LHCN-M2 (cell line): ENCODE measurements around the gene RNF40. TPM values are rescaled to one million over a fixed set of nuclear protein-coding genes. Genes with fewer than 3 reads are reported as not detected.

ENCODE experiments used
- DNase-seq: peaks from one replicate; pipeline ENCODE4 v3.0.0-alpha.2; 2012; ENCODE audit warnings: low read depth
- total RNA-seq: library from RNA; depleted of rRNA; stranded (reverse); fragments of >200 nt; gene quantifications from 2 replicates; pipeline ENCODE4 v1.2.3, GENCODE V29; 2014

RNF40 gene
- total RNA-seq, 1 experiment from 2014 or later = 105 TPM

DNA sequence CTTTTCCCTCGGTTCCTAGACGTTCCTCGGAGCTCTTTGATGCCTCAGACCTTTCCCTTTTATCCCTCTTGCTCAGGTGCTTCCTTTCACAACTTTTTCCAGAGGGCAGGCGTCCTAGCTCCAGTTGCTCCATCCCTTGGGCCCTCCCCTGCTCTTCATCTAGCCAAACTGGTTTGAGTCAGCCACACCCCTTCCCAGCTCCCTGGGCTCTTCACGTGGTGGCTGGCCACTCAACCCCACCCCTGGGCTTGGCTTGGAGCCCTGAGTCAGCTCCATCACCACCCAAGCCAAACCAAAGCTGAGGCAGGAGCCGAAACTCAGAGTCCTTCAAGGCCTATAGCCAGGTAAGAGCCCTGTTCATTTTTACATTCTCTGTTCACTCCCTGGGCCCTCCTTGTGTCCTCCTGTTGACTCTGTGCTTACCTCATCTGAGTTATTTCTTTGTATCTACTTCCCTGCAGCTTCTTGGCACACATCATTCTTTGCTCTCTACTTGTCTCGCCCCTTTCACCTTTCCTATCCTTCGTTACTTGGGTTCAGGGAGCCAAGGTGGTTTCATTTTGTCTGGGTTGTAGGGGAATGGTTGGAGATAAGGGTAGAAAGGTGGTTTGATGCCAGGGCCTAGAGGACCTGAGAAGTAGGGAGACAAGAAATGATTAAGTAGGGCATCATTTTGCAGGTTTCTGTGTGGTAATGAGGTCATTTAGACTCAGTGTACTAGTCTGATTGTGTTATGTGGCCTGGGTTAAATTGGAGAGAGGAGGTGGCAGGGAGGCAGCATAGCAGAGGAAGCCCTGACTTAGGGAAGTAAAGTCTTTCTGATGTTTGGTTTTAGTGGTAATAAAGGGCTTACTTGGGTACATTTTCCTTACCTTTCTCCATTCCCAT, 21.5 kb upstream of the RNF40 start:
- peak; percentile 82 for DNase-seq

DNA sequence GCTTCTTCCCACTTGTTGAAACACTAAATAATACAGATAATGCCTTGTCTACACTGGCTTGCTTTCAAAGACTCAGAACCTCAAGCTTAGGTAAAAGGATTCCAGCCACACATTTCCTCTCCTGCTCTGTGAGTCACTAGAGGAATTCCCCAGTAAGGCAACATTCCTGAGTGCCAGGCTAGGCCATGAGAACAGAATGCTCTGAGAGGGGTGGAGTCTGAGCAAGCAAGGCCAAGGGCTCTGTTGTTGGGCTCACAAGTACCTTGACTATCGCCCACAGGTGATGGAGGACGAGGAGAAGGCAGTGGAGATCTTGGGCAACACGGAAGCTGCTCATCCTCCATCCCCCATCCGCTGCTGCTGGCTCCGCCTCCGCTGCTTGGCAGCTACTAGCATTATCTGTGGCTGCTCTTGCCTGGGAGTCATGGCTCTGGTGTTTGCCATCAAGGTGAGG, 20.6 kb upstream of the RNF40 start:
- peak; percentile 84 for DNase-seq

DNA sequence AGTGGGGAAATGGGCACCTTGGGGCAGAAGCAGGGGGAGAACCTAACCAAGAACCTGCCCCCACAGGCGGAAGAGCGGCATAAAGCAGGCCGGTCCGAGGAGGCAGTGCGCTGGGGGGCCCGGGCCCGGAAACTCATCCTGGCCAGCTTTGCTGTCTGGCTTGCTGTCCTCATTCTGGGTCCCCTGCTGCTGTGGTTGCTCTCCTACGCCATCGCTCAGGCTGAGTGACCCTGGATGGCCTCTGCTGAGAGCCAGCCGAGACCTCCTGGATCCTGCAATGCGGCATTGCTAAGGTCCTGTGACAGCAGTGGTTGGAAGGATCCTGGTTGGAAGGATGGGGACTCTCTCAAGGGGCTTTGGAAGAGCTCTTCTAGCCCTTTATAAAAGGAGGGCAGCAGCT, 18.4 kb upstream of the RNF40 start:
- DNase-seq = no peak

DNA sequence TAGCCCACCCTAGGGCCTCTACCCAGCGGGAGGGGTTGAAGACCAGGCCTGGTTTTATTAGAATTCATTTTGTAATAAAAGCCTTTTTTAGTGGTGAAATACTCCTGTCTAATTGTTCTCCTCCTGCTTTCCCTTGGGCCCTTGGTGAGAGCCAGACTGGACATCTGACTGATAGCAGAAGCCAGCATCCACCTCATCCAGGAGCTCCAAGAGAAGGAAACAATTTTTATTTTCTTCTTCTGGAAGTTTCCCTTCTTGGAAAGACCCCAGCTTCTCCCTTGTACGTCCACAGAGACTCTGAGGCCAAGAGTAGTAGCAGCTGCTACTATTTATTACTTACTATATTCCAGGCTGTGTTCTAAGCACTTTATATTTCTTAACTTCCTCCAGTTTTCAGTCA, 17.9 kb upstream of the RNF40 start:
- DNase-seq = no peak

DNA sequence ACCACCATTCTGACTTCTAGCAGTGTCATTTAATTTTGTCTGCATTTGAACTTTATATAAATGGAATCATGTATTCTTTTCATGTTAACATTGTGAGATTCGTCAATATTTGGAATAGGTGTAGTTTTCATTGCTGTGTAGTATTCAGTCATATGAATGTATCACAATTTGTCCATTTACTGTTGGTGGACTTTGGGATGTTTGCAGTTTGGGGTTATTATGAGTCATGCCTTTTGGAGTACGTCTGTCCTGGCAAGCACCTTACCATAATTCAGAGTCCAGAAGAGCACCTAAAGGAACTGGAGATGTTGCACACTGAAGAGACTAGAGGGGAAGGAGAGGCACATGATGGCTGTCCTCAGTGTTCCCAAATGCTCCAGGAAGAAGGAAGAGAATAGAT, 17.0 kb upstream of the RNF40 start:
- DNase-seq = no peak

DNA sequence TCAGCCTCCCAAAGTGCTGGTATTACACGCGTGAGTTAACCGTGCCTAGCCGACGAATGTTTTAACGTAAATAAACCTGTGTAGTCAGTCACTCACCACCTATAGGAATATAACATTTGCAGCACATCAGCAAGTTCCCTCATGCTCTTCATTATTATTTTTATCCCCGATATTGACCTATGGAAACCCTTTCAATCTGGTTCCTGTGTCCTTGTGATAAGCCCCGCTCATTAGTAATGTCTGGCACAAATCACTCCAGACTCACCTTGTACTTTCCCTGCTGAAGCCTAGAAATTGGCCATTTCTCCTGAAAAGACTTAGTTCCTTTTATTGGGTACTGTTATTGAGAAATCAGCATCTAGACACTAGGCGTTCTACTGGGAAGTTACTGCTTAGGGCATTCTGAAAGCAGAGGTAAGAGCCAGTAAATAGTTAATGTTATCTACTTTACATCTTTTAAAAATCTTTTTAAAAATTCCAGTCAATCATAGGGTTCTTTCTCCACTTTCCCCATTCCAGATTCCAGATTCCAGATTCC, 15.4 kb upstream of the RNF40 start:
- DNase-seq = no peak

DNA sequence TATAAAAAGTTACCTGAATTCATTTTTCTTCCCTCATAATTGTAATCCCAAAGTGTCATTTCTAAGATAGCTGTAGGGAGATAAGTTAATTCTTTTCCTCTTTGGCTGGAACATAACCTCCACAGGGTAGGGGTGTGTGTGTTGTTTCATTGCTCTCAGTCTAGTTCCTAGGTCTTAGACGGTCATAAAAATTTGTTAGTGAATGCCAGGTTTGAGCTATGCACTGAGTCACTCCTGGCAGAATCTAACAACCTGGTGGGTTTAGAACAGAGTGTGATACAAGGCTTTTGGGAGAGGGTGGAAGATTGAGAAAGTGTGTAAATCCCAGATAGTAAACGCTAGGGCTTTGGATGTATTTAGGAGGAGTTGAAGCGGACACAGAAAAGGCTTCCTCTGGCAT, 14.8 kb upstream of the RNF40 start:
- DNase-seq = no peak

DNA sequence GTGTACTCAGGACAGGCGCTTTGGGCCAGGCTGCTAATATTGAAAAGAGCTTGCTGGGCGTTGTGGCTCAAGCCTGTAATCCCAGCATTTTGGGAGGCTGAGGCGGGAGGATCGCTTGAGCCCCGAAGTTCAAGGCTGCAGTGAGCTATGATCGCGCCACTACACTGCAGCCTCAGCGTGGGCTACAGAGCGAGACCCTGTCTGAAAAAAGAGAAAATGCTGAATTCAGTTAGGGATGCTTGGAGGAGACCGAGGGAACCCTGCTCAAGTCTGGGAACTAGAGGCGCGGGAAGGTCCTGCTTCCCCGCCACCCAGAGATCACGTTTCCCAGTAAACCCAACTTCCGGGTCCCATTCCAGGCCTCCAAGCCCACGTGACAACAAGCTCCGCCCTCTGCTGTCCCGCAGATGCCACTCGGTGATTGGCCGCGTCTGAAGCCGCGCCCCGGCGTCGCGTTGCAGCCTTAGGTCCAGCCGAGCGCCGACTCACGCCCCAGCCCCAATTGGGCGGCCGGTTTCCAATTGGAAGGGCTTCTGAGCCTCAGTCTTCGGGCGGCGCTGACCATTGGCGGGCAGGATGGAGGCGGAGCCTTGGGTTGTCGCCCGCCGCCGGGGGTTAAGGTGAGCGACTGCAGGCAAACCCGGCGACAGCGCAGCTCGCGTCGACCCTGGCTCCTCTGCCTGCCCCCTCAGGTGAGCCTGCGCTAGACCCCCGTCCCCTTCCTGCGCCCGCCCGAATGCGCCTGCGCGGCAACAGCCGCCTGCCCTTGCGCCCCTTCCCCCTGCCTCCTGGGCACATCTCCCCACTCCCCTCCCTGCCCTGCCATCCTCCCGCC, 14.1 kb upstream of the RNF40 start, which contains the start of gene PHKG2:
TSS of gene PHKG2 (plus strand) at position 627 of the 835 bp plus-strand sequence. CDS start 396 bp downstream, outside the sequence.
- peak; percentile 98 for DNase-seq

DNA sequence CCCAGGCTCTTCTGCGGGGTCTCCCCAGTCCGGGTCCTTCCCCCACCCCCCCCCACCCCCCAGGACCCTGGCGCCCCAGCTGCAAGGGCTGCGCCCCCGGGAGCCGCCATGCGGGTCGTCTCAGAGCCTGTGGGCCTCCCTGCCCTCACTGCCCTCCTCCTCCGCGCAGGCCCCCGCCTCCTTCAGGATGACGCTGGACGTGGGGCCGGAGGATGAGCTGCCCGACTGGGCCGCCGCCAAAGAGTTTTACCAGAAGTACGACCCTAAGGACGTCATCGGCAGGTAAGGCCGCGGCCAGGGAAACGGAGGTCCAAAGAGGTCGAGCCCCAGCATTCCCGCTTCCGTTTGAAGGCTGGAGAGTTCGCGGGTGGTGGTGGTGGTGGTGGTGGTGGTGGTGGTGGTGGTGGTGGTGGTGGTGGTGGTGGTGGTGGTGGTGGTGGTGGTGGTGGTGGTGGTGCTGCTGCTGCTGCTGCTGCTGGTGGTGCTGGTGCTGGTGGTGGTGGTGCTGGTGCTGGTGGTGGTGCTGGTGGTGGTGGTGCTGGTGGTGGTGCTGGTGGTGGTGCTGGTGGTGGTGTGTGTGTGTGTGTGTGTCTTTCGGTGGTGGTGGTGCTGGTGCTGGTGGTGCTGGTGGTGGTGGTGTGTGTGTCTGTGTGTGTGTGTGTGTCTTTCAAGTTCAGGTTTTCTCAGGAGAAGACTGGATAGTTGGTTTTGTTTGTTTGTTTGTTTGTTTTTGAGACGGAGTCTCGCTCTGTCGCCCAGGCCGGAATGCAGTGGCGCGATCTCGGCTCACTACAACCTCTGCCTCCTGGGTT, 13.3 kb upstream of the RNF40 start:
- DNase-seq = peak; percentile 34

DNA sequence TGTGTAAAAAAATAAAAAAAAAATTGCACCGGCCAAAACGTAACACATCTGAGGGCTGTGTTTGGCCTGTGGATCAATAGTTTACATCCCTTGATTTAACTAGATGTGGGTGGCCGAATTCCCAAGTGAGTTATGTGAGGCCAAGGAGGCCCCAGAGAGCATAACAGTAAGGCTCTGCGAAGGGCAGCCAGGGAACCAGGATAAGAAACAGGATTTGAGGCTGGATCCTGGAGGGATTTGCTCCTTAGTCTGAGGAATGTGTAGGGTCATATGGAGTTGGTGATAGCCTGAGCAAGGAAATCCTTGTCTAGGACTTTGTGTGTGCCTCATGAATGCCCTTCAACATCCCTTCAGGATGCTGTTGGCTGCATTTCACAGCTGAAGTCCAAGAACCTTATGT, 11.9 kb upstream of the RNF40 start:
- no peak for DNase-seq

DNA sequence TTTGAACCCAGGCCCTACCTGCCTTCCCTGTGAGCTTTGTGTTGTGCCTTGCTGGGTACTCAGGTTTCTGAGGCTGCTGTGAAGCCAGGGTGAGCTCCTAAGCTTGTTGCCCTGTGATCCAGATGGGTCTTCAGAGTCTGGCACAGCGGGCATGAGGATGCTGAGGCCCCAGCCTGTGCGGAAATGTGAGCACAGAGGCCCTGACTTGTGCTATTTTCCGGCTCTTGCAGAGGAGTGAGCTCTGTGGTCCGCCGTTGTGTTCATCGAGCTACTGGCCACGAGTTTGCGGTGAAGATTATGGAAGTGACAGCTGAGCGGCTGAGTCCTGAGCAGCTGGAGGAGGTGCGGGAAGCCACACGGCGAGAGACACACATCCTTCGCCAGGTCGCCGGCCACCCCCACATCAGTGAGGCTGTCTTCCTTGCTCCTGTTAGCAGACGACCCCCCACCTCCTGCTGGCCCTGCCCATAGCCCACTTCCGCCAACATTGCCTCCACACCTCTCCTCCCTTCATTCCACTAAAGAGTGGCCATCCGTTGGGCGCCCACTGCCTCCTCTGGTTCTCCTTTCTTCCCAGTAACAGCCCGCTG, 11.2 kb upstream of the RNF40 start:
- DNase-seq = no peak

DNA sequence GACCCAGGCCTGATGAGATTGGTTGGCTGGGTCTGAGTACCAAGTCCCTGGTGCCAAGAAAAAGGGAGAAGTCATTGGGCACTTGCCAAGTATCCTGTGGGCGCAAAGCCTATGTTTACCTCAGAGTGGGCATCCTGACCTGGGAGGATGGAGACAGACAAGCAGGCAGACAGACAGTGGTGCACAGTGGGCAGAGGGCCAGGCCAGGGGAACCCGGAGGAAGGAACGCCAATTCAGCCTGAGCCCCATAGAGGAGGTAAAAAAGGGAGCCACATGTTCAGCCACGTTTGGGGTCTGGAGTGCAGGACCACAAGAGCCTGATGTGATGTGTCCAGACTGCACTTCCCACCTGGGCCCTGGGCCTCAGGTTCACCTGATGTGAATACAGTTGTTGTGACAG, 8.5 kb upstream of the RNF40 start:
- no peak for DNase-seq

DNA sequence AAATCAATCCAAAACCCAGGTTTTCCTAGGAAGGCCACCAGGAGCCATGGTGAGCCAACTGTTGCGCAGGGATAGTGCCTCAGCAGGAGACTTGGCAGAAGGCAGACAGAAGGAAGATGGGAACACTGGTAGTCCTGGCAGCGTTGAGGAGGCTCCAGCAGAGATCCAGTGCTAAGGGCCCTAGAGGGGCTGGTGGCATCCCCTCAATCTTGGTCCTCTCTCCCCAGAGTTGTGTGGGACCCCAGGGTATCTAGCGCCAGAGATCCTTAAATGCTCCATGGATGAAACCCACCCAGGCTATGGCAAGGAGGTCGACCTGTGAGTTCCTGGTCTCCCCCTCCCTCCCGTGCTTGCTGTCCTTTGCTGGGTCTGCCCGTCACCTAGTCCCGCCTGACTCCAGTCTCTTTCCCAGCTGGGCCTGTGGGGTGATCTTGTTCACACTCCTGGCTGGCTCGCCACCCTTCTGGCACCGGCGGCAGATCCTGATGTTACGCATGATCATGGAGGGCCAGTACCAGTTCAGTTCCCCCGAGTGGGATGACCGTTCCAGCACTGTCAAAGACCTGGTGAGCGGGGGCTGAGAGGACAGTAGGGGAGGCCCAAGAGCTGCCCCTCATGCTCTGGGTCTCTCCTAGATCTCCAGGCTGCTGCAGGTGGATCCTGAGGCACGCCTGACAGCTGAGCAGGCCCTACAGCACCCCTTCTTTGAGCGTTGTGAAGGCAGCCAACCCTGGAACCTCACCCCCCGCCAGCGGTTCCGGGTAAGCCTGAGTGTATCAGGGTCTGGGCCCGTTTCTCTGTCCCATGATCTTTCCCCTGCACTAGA, 6.0 kb upstream of the RNF40 start:
- DNase-seq = no peak

DNA sequence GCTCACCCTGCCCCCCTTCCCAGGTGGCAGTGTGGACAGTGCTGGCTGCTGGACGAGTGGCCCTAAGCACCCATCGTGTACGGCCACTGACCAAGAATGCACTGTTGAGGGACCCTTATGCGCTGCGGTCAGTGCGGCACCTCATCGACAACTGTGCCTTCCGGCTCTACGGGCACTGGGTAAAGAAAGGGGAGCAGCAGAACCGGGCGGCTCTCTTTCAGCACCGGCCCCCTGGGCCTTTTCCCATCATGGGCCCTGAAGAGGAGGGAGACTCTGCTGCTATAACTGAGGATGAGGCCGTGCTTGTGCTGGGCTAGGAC, 5.4 kb upstream of the RNF40 start:
- DNase-seq = no peak

DNA sequence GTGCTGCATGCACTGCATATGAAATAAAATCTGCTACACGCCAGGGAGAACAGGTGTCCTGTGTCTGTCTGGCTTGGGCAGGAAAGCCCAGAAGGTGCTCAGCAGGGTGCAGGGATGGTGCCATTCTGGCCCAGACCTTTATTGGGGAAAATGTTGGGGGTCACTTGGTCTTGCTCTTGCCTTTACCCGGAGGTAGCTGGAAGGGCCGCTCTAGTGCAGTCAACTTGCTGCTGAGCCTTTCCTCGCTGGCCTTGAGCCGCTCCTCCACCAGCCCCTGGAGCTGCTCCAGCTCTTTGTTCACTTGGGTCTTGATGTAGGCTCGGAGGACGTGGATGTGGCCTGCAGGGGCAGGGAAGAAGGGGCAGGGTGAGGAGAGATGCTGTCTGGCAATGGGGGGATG, 4.8 kb upstream of the RNF40 start:
- no peak for DNase-seq

DNA sequence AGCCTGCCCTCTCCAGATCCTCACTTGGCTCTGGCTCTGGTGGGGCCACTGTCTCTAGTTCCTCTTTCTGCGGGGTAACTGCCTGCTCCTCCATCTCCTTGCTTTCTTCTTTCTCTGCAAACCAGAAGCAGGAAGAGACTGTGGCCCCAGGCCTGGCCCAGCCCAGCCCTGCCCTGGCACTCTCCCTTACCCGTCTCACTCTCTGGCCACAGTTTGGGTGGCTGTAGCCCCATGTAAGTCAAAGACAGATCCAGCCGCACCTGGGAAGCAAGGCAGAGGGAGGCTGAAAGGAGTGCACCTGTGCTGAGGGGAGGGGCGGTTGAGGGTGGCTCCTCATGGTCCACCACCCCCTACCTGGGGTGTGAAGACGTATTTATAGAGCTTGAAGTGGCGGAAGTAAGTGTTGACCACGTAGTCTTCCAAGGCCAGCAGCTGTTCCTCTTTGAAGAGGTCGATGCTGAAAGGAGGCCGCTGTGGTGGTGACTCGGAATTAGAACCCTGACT, 3.1 kb upstream of the RNF40 start:
- no peak for DNase-seq

DNA sequence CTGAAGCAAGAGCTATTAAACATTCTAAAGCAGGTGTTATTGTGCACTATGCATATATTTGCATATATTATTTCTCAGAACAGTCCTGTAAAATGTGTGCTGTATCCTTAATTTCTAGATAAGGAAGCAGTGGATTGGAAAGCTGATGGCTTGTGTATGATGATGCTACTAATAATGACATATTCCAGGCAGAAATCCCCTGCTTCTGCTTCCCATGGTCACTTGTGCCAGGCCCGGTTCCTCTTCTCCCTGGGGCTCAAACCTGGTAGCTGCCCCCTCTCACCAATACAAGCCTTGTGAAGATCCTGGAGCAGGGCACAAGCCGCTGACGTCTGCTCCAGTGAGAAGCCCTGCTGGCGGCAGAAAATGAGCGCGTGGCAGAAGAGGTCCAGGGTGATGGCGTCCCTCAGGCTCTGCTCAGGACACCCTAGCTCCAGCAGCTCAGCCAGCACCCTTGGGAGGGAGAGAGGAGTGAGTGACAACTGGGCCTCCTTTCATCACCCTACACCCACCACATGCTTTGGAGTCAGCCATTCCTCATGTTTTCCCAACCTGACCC, 2.0 kb upstream of the RNF40 start:
- DNase-seq = no peak

DNA sequence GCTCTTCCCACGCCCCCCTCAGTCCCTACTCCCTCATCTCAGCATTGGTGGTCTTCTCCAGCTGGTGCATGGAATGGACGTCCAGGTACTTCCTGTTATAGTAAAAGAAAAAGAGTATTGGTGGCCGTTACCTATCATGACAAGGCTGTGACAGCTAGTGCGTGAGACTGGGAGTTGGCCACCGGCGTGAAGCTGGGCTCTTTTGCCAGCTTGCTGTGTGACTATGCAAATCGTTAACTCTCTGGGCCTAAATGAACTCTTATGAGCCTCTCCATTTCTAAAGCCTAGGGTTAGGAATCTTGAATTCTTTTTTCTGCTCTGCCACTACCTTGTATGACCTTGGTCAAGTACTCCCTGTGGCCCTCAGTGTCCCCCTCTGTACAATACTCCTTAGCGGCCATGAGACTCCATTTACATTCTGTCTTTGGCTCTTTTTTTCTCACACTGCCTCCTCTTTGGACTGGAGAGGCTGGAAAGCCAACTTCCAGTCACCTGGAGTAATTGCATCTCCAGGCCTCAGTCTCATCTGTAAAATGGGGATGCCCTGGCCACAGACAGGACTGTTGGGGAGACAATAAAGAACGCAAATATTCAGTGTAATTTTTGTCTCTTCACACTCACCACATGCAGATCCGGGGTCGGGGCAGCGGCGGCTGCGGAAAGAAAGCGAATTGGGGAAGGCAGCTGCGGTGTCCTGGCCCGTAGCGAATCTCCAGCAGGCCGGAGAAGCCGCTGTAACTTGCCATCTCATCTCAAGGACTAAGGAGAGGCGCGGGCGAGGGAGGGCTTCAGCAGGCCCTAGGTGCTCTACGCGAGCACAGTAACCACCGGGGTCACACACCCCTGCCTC, 1.3 kb upstream of the RNF40 start:
- no peak for DNase-seq

DNA sequence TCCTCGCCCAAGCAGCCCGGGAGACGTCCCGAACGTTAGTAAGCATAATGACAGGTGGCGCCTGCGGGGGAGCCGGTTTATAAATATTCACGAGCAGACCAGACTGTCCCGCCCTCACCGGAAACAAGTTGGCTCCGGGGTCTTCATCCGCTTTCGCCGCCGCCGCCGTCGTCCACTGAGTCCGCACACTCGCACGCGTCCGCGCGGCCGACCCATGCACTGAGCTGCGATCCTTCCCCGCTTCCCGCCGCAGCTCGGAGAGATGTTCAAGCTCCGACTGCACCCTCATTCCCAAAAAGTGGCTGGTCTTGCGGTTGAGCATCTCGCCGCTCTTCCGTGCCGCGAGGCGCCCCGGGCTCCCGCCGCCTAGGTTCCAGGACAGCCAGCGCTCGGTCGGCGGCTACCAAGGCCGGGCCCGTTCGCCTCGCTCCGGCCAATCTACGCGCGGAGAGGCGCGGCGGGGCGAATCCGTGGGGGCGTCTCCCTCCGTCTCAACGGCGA, 645 bp upstream of the RNF40 start:
- peak; percentile 37 for DNase-seq
